Ovary (tissue), 9 donors: ENCODE measurements around the gene KRTAP10-9. TPM values are rescaled to one million over a fixed set of nuclear protein-coding genes. Genes with fewer than 3 reads are reported as not detected.
"Not testable (repeated sequence)": the region's sequence is repeated elsewhere in the genome, so short reads cannot be mapped to it uniquely, and the experiment has no call there.

ENCODE experiments used
- DNase-seq, 5 donors: peaks; one replicate each; pipeline ENCODE4 v3.0.0-alpha.2; 2019 to 2020
- H3K27ac ChIP-seq, 2 donors: fragments of 200-600 bp; one replicate each; pipeline versions ENCODE4 v1.5.1 to v1.8.0; 2019 to 2022
- H3K27me3 ChIP-seq: fragments of 200-600 bp; one replicate; pipeline ENCODE4 v1.8.0; 2022
- H3K36me3 ChIP-seq: fragments of 200-600 bp; sonication (generic); one replicate; pipeline ENCODE4 v1.5.1; 2019
- H3K4me1 ChIP-seq: one replicate; pipeline ENCODE4 v1.8.1; 2013; ENCODE audit warnings: mild to moderate bottlenecking, moderate library complexity; ENCODE audit not compliant: insufficient read depth
- H3K4me3 ChIP-seq: fragments of 200-600 bp; sonication (generic); one replicate; pipeline ENCODE4 v1.5.1; 2017
- H3K9me3 ChIP-seq, 2 donors: fragments of 200-600 bp in 1 of 2; sonication (generic) in 1 of 2; one replicate each; pipeline versions ENCODE4 v1.5.1 to v1.8.1; 2013 to 2019; ENCODE audit warnings: mild to moderate bottlenecking in 1 of 2, moderate library complexity in 1 of 2
- CTCF ChIP-seq, 3 donors: fragments of 450-650 bp in 2 of 3; fragments of 200-600 bp in 1 of 3; IDR thresholded peaks; one replicate each; pipeline versions ENCODE4 v1.5.1 to v1.8.0; 2016 to 2022; ENCODE audit warnings: antibody characterized with exemption in 3 of 3, mild to moderate bottlenecking in 1 of 3
- EP300 ChIP-seq: sonication (generic); formaldehyde crosslinking; IDR thresholded peaks from one replicate; pipeline ENCODE4 v1.6.1; 2017; ENCODE audit warnings: antibody characterized with exemption
- POLR2A ChIP-seq: fragments of 450-650 bp; IDR thresholded peaks from one replicate; pipeline ENCODE4 v1.6.1; 2017; ENCODE audit warnings: antibody characterized with exemption, mild to moderate bottlenecking, moderate library complexity
- WGBS, 3 donors: extraction: QIAGEN DNeasy Blood & Tissue Kit in 1 of 3; methylation state at CpG; one replicate each; pipeline versions ENCODE4 v1.1.5 to v1.1.7; 2013 to 2017; 5-methylcytosine and 5-hydroxymethylcytosine counted together
- intact Hi-C, 4 donors: fragments of 100-400 bp; cut with DNase I; formaldehyde crosslinking; loops; one replicate each; pipeline versions ENCODE4 v1.11.0 to v1.15.1; 2022 to 2023
- polyA plus RNA-seq, 2 donors: library from polyadenylated mRNA; stranded (reverse); fragments of 200-250 nt in 1 of 2; fragments of 350-450 nt in 1 of 2; fragmentation: Illumina TruSeq in 1 of 2; extraction: RNeasy Lipid Tissue Mini Kit (QIAGEN cat#74804) in 1 of 2; gene quantifications; one replicate each; pipeline ENCODE4 v1.2.3, GENCODE V29; 2013 to 2014
- total RNA-seq, 7 donors: library from RNA; depleted of rRNA in 2 of 7; stranded (reverse); fragments of >200 nt in 2 of 7; fragmentation: NEBNext Ultra II Directional in 3 of 7; extraction: Animal tissue kit (Norgen Biotek cat#: 25700) in 3 of 7; gene quantifications; one replicate each; pipeline versions ENCODE4 v1.1.0 to v1.2.4, GENCODE V29; 2016 to 2023
- donor health status: DM: no; HTN: no; CAD: no; lungs with moderate emphysema.
- donor health status: DM: no; HTN: no; CAD: no.
- donor health status: Bipolar disorder and iron deficiency.
- donor health status: DM: yes; HTN: yes; CAD: no.
- donor health status: DM: no; HTN: no; CAD: no.
- donor health status: DM: yes; HTN: yes; CAD: no.

Gene KRTAP10-9
- total and polyA plus RNA-seq, 9 donors, result not detected

- Histone ChIP-seq H3K4me3 (no peak overlapping the region), H3K36me3 (no peaks in the 10 kb centered on the region), H3K9me3 (no peaks in the 10 kb centered on the region), H3K4me1 (no peaks in the 10 kb centered on the region), H3K27me3 (no peaks in the 10 kb centered on the region), H3K27ac (no peak overlapping the region)
- WGBS, 3 donors, result 46 to 81% (median 69%) methylated on average over 14 of the region's 14 CpGs
- intact Hi-C loops, result no loop called here
- no peak for TF ChIP-seq CTCF (IDR thresholded peaks at IDR 0.05)
- TF ChIP-seq EP300, result no peak
- no peak for TF ChIP-seq POLR2A
- no peak for DNase-seq
Measured at GRCh38 chr21:44643741-44644310, 16.9 kb downstream of the KRTAP10-9 start.

GRCh38 chr21:44644878-44645277, 18.0 kb downstream of the KRTAP10-9 start:
- TF ChIP-seq POLR2A (no peak), CTCF (IDR thresholded peaks at IDR 0.05) (no peak), EP300 (no peak)
- Histone ChIP-seq H3K27me3 (no peaks in the 10 kb centered on the region), H3K4me1 (no peaks in the 10 kb centered on the region), H3K9me3 (no peaks in the 10 kb centered on the region), H3K36me3 (no peaks in the 10 kb centered on the region), H3K27ac (no peak overlapping the region), H3K4me3 (no peak overlapping the region)
- intact Hi-C loops, result no loop called here
- WGBS, 3 donors, result 48 to 93% (median 48%) methylated on average over 2 of the region's 2 CpGs
- DNase-seq, result no peak

- DNase-seq, H3K27me3 ChIP-seq, H3K4me3 ChIP-seq, H3K36me3 ChIP-seq, intact Hi-C loops, H3K27ac ChIP-seq, H3K4me1 ChIP-seq, H3K9me3 ChIP-seq: not testable (repeated sequence)
- WGBS, 3 donors, result 70 to 80% (median 70%) methylated on average over 19 to 21 of the region's 21 CpGs
Measured at GRCh38 chr21:44646366-44647221, 19.7 kb downstream of the KRTAP10-9 start, which contains the start of gene KRTAP10-11. TSS of gene KRTAP10-11 (plus strand) at chr21:44646414. CDS start at chr21:44646459, 45 bp downstream.

GRCh38 chr21:44647222-44647552, 20.3 kb downstream of the KRTAP10-9 start:
- H3K9me3 ChIP-seq, result no peaks in the 10 kb centered on the region
- no peak overlapping the region for H3K27ac ChIP-seq
- TF ChIP-seq POLR2A (no peak), EP300 (no peak), CTCF (IDR thresholded peaks at IDR 0.05) (no peak)
- no peaks in the 10 kb centered on the region for H3K4me1 ChIP-seq
- whole genome bisulfite sequencing, 3 donors, result 37 to 53% (median 51%) methylated on average over 8 of the region's 8 CpGs
- H3K27me3 ChIP-seq, result no peaks in the 10 kb centered on the region
- intact Hi-C loops, result no loop called here
- H3K4me3 ChIP-seq, result no peak overlapping the region
- no peak for DNase-seq
- no peaks in the 10 kb centered on the region for H3K36me3 ChIP-seq
